A549 (cell line): ENCODE data around the gene HEXIM2.

ENCODE experiments used
- BHLHE40 ChIP-seq: IDR thresholded peaks from 2 replicates; pipeline ENCODE4 v1.6.1; 2012; ENCODE audit warnings: low read depth, low read length, inconsistent platforms
- ESRRA ChIP-seq: fragments of 150-350 bp; IDR thresholded peaks from 2 replicates; pipeline ENCODE4 v1.6.1; 2014; ENCODE audit warnings: mild to moderate bottlenecking, low read length, borderline replicate concordance
- JUN ChIP-seq, 2 experiments: fragments of >200 bp; sonication (Bioruptor Twin); formaldehyde crosslinking; IDR thresholded peaks; 2 replicates in 1 of 2; 3 replicates in 1 of 2; pipeline ENCODE4 v1.6.1; 2016 to 2017
- KDM1A ChIP-seq: fragments of 200-600 bp; sonication (generic); IDR thresholded peaks from 2 replicates; pipeline ENCODE4 v1.6.1; 2016; ENCODE audit warnings: low read depth, mild to moderate bottlenecking
- KDM5A ChIP-seq: fragments of 200-600 bp; sonication (generic); IDR thresholded peaks from 2 replicates; pipeline ENCODE4 v1.6.1; 2016; ENCODE audit warnings: antibody characterized with exemption, mild to moderate bottlenecking
- NR3C1 ChIP-seq: fragments of >200 bp; sonication (Bioruptor Twin); formaldehyde crosslinking; IDR thresholded peaks from 3 replicates; pipeline ENCODE4 v1.6.1; 2017
- POLR2A ChIP-seq: IDR thresholded peaks from 2 replicates; pipeline ENCODE4 v1.6.1; 2012; ENCODE audit warnings: mild to moderate bottlenecking, low read length
- RCOR1 ChIP-seq: fragments of 150-350 bp; IDR thresholded peaks from 2 replicates; pipeline ENCODE4 v1.6.1; 2014; ENCODE audit warnings: antibody characterized with exemption, low read length, low read depth
- TP53 ChIP-seq: fragments of 250-450 bp; sonication (Bioruptor Pico); IDR thresholded peaks from 2 replicates; pipeline ENCODE4 v1.5.0; 2021; ENCODE audit warnings: mild to moderate bottlenecking, moderate library complexity
- TF ChIP-seq, protein P1 (sequence below): IDR thresholded peaks from 2 replicates; pipeline ENCODE4 v1.6.1; 2012; ENCODE audit warnings: low read depth, borderline replicate concordance
- TF ChIP-seq, protein P2 (sequence below): fragments of >200 bp; sonication (Bioruptor Twin); formaldehyde crosslinking; IDR thresholded peaks from 3 replicates; pipeline ENCODE4 v1.5.1; 2016
- TF ChIP-seq, protein P3 (sequence below): IDR thresholded peaks from 2 replicates; pipeline ENCODE4 v1.6.1; 2012

DNA sequence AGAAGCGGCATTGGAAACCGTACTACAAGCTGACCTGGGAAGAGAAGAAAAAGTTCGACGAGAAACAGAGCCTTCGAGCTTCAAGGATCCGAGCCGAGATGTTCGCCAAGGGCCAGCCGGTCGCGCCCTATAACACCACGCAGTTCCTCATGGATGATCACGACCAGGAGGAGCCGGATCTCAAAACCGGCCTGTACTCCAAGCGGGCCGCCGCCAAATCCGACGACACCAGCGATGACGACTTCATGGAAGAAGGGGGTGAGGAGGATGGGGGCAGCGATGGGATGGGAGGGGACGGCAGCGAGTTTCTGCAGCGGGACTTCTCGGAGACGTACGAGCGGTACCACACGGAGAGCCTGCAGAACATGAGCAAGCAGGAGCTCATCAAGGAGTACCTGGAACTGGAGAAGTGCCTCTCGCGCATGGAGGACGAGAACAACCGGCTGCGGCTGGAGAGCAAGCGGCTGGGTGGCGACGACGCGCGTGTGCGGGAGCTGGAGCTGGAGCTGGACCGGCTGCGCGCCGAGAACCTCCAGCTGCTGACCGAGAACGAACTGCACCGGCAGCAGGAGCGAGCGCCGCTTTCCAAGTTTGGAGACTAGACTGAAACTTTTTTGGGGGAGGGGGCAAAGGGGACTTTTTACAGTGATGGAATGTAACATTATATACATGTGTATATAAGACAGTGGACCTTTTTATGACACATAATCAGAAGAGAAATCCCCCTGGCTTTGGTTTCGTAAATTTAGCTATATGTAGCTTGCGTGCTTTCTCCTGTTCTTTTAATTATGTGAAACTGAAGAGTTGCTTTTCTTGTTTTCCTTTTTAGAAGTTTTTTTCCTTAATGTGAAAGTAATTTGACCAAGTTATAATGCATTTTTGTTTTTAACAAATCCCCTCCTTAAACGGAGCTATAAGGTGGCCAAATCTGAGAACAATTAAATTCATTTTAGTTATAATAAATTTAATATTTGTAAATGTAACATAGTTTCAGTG, 11.7 kb upstream of the HEXIM2 start:
- TF ChIP-seq RCOR1 (no peak), KDM1A (no peak), KDM5A (no peak), ESRRA (no peak), BHLHE40 (no peak), NR3C1 (no peak), POLR2A (peak; percentile 34; the same call in 1 of the 2 replicates), JUN (IDR thresholded peaks at IDR 0.05) (peak in 1 of 2 experiments; percentile 53; a peak in 3 of 5 replicates), TP53 (CRISPR knock-in tag) (no peak)
- TF ChIP-seq, protein P1, sequence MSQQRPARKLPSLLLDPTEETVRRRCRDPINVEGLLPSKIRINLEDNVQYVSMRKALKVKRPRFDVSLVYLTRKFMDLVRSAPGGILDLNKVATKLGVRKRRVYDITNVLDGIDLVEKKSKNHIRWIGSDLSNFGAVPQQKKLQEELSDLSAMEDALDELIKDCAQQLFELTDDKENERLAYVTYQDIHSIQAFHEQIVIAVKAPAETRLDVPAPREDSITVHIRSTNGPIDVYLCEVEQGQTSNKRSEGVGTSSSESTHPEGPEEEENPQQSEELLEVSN = no peak
- TF ChIP-seq, protein P2, sequence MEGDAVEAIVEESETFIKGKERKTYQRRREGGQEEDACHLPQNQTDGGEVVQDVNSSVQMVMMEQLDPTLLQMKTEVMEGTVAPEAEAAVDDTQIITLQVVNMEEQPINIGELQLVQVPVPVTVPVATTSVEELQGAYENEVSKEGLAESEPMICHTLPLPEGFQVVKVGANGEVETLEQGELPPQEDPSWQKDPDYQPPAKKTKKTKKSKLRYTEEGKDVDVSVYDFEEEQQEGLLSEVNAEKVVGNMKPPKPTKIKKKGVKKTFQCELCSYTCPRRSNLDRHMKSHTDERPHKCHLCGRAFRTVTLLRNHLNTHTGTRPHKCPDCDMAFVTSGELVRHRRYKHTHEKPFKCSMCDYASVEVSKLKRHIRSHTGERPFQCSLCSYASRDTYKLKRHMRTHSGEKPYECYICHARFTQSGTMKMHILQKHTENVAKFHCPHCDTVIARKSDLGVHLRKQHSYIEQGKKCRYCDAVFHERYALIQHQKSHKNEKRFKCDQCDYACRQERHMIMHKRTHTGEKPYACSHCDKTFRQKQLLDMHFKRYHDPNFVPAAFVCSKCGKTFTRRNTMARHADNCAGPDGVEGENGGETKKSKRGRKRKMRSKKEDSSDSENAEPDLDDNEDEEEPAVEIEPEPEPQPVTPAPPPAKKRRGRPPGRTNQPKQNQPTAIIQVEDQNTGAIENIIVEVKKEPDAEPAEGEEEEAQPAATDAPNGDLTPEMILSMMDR = no peak
- TF ChIP-seq, protein P3, sequence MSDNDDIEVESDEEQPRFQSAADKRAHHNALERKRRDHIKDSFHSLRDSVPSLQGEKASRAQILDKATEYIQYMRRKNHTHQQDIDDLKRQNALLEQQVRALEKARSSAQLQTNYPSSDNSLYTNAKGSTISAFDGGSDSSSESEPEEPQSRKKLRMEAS = no peak; the same call in 1 of the 2 replicates
